ENCODE measurements around the gene PLD3.

PLD3 gene

DNA sequence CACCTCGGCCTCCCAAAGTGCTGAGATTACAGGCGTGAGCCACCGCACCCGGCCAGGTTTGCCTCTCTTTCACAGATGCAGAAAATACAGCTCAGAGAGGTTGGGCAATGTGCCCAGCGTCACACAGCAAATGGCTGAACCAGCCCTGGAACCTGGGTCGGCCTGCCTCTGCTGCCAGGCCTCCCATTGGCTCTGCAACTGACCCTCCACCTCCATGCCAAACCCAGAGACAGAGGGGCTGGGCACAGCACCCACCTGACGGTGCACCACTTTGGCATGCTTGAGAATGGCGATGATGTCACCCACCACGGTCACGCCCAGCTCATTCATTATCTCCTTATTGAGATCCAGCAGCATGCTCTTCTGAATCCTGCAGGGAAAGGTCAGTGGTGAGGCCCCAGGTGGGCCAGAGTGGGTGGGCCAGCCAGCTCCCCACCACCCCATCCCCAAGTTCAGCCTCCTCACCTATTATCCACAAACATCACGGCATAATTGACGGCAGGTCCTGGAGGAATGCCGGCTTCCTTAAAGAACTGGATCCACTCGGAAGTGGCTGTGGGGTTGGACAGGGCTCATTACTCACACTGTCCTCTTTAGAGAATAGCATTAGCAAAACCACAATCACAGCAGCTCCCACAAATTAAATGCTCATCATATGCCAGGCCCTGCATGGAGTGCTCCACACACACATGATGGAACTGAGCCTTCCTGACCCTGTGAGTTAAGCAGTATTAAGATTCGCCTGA lies 12.5 kb upstream of the PLD3 start:
- Histone ChIP-seq H3K4me3 (ENCODE audit: low read length) (no peak overlapping the region), H3K9me3 (ENCODE audit: control insufficient read depth, low read depth, low read length) (no peaks in the 10 kb centered on the region), H3K27me3 (ENCODE audit: control insufficient read depth, insufficient read depth, low read length) (no peaks in the 10 kb centered on the region), H3K36me3 (ENCODE audit: control insufficient read depth, low read depth, low read length) (peaks cover 23% of the 10 kb centered on the region), H3K9ac (ENCODE audit: low read length) (no peak overlapping the region), H3K4me1 (ENCODE audit: control insufficient read depth, low read depth, low read length) (no peaks in the 10 kb centered on the region), H3K27ac (ENCODE audit: low read length) (no peak overlapping the region)

DNA sequence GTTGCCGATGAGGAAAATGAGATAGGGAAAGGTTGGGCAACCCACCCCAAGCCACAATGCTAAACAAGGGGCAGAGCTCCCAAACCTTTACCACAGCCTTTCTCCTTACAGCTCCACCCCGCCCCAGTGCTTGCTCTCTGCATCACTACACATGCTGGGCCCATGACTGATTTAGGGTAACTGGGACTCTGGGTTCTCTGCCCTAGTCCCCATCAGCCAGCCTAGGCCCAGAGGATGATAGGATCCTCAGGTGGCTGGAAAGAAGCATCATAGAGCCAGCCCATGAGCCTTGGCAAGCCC lies 11.9 kb upstream of the PLD3 start:
- no peak overlapping the region for H3K27ac ChIP-seq (ENCODE audit: low read length)
- H3K9ac ChIP-seq (ENCODE audit: low read length), result no peak overlapping the region
- peaks cover 21% of the 10 kb centered on the region for H3K36me3 ChIP-seq (ENCODE audit: control insufficient read depth, low read depth, low read length)
- H3K27me3 ChIP-seq (ENCODE audit: control insufficient read depth, insufficient read depth, low read length), result no peaks in the 10 kb centered on the region
- H3K4me1 ChIP-seq (ENCODE audit: control insufficient read depth, low read depth, low read length), result no peaks in the 10 kb centered on the region
- H3K9me3 ChIP-seq (ENCODE audit: control insufficient read depth, low read depth, low read length), result no peaks in the 10 kb centered on the region
- H3K4me3 ChIP-seq (ENCODE audit: low read length), result no peak overlapping the region

DNA sequence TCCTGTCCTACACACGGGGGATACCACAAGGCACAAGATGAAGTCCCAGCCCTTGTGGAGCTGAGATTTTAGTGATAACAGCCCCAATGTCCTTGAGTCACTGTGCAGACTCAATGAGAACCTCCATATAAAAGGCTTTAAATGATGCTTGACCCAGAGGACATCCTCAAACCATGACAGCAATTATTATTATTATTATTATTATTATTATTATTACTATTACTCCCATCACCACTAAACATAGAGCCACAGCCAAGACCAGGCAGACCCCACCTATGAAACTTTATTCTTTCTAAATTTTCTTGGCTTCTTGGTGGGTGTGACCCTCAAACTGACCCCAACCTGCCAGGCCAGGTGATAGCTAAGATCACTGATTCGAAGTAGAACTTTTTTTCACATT lies 11.4 kb upstream of the PLD3 start:
- no peak overlapping the region for H3K9ac ChIP-seq (ENCODE audit: low read length)
- H3K4me1 ChIP-seq (ENCODE audit: control insufficient read depth, low read depth, low read length), result no peaks in the 10 kb centered on the region
- H3K36me3 ChIP-seq (ENCODE audit: control insufficient read depth, low read depth, low read length), result peaks cover 19% of the 10 kb centered on the region

DNA sequence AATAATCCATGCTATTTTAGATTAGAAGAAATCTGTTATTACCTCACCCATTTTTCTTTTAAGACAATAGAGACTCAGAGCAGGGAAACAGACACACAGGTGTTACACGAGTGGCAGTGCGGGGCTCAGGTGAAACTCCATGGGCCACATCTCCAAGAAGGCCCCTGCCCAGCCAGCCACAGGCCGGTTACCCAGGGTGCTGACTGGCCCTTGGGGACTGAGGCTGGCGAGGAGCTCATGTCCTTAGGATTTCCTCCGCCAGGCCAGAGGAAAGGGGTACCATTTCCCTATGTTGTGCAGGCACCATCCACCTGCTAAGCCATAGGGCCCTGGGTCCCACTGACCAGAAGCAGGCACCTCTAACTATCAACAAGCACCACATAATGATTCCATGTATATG lies 10.9 kb upstream of the PLD3 start:
- Histone ChIP-seq H3K27me3 (ENCODE audit: control insufficient read depth, insufficient read depth, low read length) (no peaks in the 10 kb centered on the region), H3K9ac (ENCODE audit: low read length) (no peak overlapping the region), H3K4me3 (ENCODE audit: low read length) (no peak overlapping the region), H3K27ac (ENCODE audit: low read length) (no peak overlapping the region), H3K36me3 (ENCODE audit: control insufficient read depth, low read depth, low read length) (peaks cover 16% of the 10 kb centered on the region), H3K4me1 (ENCODE audit: control insufficient read depth, low read depth, low read length) (no peaks in the 10 kb centered on the region), H3K9me3 (ENCODE audit: control insufficient read depth, low read depth, low read length) (no peaks in the 10 kb centered on the region)

More for the DNA sequence above, 11.4 kb upstream of the PLD3 start:
- H3K9me3 ChIP-seq (ENCODE audit: control insufficient read depth, low read depth, low read length), result no peaks in the 10 kb centered on the region
- H3K27me3 ChIP-seq (ENCODE audit: control insufficient read depth, insufficient read depth, low read length), result no peaks in the 10 kb centered on the region
- no peak overlapping the region for H3K27ac ChIP-seq (ENCODE audit: low read length)
- H3K4me3 ChIP-seq (ENCODE audit: low read length), result no peak overlapping the region

DNA sequence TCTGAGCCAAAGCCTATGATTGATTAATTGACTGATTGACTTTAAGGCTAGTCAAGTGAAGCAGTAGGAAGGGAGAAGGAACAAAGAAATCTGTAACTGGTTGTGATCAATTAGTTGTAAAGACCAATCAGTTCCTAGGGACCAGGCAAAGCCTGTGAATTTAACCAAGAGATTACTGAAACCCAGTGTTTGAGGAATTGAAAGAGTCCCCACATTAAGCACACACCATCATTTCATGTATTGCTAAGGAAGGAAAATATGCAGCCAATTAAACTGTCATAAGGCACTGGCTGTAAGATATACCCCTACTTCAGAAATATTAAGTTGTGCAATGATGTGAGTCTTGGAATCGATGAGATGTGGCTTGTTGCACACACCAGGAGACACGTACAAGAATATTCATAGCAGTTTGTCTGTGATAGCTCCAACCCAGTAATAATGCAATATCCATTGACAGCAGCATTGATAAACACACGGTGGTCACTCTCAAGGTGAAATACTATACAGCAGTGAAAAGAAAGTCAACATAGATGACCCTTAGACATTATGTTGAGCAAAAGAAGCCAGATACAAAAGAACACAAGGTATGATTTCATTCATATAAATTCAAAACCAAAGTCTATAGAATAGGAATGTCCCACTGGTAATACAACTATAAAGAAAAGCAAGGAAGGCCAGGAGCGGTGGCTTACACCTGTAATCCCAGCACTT lies 9.3 kb upstream of the PLD3 start:
- Histone ChIP-seq H3K9ac (ENCODE audit: low read length) (no peak overlapping the region), H3K27ac (ENCODE audit: low read length) (no peak overlapping the region), H3K27me3 (ENCODE audit: control insufficient read depth, insufficient read depth, low read length) (no peaks in the 10 kb centered on the region), H3K4me1 (ENCODE audit: control insufficient read depth, low read depth, low read length) (no peaks in the 10 kb centered on the region), H3K9me3 (ENCODE audit: control insufficient read depth, low read depth, low read length) (no peaks in the 10 kb centered on the region), H3K36me3 (ENCODE audit: control insufficient read depth, low read depth, low read length) (peaks cover 13% of the 10 kb centered on the region), H3K4me3 (ENCODE audit: low read length) (no peak overlapping the region)

DNA sequence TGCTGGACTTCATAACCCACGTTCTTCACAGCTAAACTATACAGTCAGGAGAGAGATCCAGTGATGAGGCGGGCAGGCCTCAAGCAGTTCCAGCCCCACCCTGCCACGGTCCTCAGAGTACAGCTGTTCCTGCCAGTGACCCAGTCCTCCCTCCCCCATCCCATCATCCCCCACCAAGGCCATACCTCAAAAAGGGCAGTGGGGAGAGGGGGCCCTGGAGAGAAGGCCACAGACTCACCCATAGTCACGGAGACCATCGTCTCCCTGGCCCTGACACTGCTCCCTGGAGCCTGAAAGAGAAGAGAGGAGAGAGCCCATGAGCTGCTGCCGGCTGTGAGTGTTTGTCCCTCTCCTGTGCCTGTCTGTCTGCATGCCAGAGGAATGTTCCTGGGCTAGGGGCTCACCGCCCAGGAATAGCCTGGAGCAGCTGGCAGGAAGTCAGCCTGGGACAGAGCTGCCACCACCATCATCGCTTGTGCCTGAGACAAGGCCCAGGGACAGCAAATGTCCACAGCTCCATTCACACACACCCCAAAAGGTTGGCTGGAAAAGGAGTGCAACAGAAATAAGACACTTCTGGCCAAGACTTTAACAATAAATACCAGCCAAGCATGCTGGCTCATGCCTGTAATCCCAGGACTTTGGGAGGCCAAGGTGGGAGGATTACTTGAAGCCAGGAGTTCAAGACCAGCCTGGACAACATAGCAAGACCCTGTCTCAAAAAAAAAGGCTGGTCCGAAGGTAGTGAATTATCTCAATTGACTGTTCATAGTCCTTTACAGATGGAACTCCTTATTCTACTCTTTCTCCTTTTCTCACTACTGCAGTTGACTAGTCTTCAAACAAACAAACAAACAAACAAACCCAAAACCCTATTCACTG lies 6.7 kb upstream of the PLD3 start:
- Histone ChIP-seq H3K9me3 (ENCODE audit: control insufficient read depth, low read depth, low read length) (no peaks in the 10 kb centered on the region), H3K4me3 (ENCODE audit: low read length) (no peak overlapping the region), H3K27me3 (ENCODE audit: control insufficient read depth, insufficient read depth, low read length) (no peaks in the 10 kb centered on the region), H3K36me3 (ENCODE audit: control insufficient read depth, low read depth, low read length) (peaks cover 8% of the 10 kb centered on the region), H3K9ac (ENCODE audit: low read length) (no peak overlapping the region), H3K27ac (ENCODE audit: low read length) (no peak overlapping the region), H3K4me1 (ENCODE audit: control insufficient read depth, low read depth, low read length) (no peaks in the 10 kb centered on the region)

DNA sequence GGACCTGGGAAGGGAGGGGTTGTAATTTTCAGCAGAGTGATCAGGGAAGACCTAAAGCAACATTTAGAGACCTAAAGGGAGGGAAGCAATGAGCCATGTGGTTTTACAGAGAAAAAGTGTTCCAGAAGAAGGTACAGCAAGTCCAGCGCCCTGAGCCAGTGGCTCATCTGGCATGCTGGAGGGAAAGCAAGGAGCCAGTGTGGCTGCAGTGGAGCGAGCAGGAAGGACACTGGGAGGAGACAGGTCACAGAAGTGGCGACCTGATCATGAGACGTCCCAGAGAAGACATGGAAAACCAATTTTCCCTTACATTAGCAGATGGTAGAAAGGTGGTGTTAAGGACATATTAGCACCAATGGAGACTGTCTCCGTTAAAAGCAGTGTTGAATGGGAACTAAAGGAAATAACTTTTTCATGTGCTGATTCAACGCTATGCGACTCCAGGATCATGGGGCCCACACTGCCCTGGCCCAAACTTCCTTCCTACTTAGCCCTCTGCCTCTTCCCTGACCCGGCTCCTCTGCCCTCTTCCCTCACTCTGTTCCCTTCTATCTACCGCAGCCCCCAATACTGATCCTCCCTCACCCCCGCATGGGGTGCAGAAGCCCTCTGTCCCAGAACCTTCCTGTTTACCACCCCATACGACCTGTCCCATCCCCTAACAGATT lies 5.7 kb upstream of the PLD3 start:
- no peaks in the 10 kb centered on the region for H3K4me1 ChIP-seq (ENCODE audit: control insufficient read depth, low read depth, low read length)
- H3K4me3 ChIP-seq (ENCODE audit: low read length), result no peak overlapping the region
- no peak overlapping the region for H3K27ac ChIP-seq (ENCODE audit: low read length)
- peaks cover 8% of the 10 kb centered on the region for H3K36me3 ChIP-seq (ENCODE audit: control insufficient read depth, low read depth, low read length)
- H3K27me3 ChIP-seq (ENCODE audit: control insufficient read depth, insufficient read depth, low read length), result no peaks in the 10 kb centered on the region
- no peak overlapping the region for H3K9ac ChIP-seq (ENCODE audit: low read length)
- no peaks in the 10 kb centered on the region for H3K9me3 ChIP-seq (ENCODE audit: control insufficient read depth, low read depth, low read length)

DNA sequence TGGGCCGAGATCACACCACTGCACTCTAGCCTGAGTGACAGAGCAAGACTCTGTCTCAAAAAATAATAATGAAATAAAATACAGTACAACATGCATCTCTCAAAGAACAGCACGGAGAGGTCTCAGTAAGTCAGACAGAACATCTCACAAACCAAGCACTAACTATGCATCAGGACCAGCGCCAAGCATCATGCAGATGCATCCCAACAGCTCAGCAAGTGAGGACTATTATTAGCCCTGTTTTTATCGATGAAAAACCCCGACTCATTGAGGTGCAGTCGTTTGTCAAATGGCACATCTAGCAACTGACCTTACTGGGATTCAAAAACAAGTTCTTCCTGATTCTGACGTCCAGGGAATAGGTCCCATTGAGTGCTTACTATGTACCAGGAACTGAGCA lies 4.1 kb upstream of the PLD3 start:
- H3K4me3 ChIP-seq (ENCODE audit: low read length), result no peak overlapping the region
- no peaks in the 10 kb centered on the region for H3K27me3 ChIP-seq (ENCODE audit: control insufficient read depth, insufficient read depth, low read length)
- no peak overlapping the region for H3K27ac ChIP-seq (ENCODE audit: low read length)
- H3K9me3 ChIP-seq (ENCODE audit: control insufficient read depth, low read depth, low read length), result no peaks in the 10 kb centered on the region
- H3K36me3 ChIP-seq (ENCODE audit: control insufficient read depth, low read depth, low read length), result peaks cover 3% of the 10 kb centered on the region
- no peak overlapping the region for H3K9ac ChIP-seq (ENCODE audit: low read length)
- H3K4me1 ChIP-seq (ENCODE audit: control insufficient read depth, low read depth, low read length), result peaks cover 3% of the 10 kb centered on the region

DNA sequence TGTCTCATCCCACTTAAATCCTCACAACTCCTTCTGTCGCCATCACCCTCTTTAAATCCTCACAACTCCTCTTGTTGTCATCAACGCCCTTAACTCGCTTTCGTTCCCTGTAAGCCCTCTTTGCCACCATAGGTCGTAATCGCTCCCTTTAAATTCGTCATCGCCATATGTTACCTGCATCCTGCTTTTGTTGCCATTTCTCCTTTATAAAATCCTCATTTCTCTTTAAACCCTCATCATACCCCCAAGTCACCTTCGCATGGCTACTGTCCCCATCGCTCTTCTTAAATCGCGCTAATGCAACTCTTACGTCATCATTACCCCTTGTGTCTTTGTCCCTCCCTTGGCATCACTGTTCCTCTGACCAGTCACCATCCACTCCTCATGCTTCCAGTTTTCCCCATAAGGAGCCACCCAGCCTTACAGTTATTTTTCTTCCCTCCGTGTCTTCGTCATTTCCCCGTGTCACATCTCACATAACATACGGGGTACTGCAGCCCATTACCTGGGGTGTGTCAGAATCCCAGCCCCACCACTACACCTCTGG lies 539 bp downstream of the PLD3 start:
- no peaks in the 10 kb centered on the region for H3K9me3 ChIP-seq (ENCODE audit: control insufficient read depth, low read depth, low read length)
- no peaks in the 10 kb centered on the region for H3K27me3 ChIP-seq (ENCODE audit: control insufficient read depth, insufficient read depth, low read length)
- peak overlapping the region; percentile 86 for H3K4me3 ChIP-seq (ENCODE audit: low read length)
- H3K36me3 ChIP-seq (ENCODE audit: control insufficient read depth, low read depth, low read length), result no peaks in the 10 kb centered on the region
- H3K9ac ChIP-seq (ENCODE audit: low read length), result peak overlapping the region; percentile 50
- peaks cover 3% of the 10 kb centered on the region for H3K4me1 ChIP-seq (ENCODE audit: control insufficient read depth, low read depth, low read length)
- no peak overlapping the region for H3K27ac ChIP-seq (ENCODE audit: low read length)

DNA sequence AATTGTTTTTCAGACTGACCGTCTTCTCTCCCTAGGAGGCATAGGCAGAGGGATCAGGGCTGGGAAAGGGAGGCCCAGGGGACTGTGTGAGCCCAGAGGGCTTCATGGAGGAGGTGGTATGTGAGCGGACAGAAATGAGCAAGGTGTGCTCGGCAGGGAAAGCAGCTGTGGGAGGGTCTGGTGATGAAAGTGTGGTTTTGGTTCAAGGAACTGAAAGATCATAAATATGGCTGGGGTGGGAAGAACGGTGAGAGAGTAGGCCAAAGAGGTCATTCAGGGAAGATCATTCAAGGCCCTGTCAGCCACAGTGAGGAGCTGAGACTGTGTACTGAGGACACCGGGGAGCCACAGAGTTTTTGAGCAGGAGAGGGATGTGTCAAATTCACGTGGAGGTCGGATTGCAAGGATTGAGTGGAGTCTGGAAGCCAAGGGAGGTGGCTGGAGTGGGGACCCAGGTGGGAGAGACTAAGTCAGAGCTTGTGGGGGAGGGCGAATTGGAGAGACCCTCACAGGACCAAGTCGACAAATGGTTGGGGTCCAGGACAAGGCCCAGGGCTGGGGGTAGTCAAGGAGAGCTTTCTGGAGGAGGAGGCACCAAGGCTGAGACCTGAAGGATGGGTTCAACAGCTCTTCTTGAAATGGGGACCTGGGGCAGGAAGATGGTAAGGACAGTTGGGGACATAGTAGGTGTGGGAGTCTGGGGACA lies 7.6 kb downstream of the PLD3 start:
- Histone ChIP-seq H3K36me3 (ENCODE audit: control insufficient read depth, low read depth, low read length) (no peaks in the 10 kb centered on the region), H3K4me1 (ENCODE audit: control insufficient read depth, low read depth, low read length) (no peaks in the 10 kb centered on the region), H3K9ac (ENCODE audit: low read length) (no peak overlapping the region), H3K9me3 (ENCODE audit: control insufficient read depth, low read depth, low read length) (no peaks in the 10 kb centered on the region), H3K27ac (ENCODE audit: low read length) (no peak overlapping the region), H3K27me3 (ENCODE audit: control insufficient read depth, insufficient read depth, low read length) (no peaks in the 10 kb centered on the region), H3K4me3 (ENCODE audit: low read length) (no peak overlapping the region)
